Ovary (tissue), 1 donor: ENCODE results near the gene TF.

Experiments used
- EP300 ChIP-seq: sonication (generic); formaldehyde crosslinking; IDR thresholded peaks from one replicate; pipeline ENCODE4 v1.6.1; 2017; ENCODE audit warnings: antibody characterized with exemption
- POLR2A ChIP-seq: fragments of 450-650 bp; IDR thresholded peaks from one replicate; pipeline ENCODE4 v1.6.1; 2017; ENCODE audit warnings: antibody characterized with exemption, mild to moderate bottlenecking, moderate library complexity

DNA sequence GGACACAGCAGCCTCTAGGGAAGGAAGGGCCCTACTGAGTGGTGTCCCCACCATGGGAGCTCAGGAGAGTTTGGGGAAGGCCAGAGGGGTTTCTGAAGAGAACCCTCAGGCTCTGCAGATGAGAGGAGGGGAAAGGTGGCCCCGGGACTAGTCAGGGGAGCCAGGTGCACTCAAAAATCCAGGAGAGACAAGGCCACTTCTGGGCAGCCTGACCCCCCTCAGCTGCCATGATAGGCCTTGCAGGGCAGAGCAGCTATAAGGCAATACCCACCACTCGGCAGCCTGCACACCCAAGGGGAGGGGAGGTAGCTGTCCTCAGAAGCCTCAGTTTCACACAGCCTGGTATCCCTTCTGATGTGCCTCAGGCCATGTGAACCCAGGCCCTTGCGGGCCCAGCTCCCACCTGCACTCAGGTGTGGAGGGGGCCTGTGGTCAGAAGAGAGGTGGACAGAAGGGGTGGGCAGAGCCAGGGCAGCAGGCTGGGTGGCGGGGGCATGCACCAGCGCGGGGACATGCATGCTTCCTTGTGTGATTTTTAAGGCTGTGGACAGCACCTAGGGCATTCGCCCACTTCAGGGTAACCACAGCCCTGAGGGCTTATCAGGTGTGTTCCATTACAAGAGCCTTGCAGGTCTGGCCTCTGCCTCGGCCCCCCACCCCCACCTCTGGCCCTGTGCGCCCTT lies 94.0 kb downstream of the TF start:
- TF ChIP-seq POLR2A (no peak), EP300 (no peak)
